IMR-90 (cell line): Measurements from ENCODE around the gene DYSF. TPM values are rescaled to one million over a fixed set of nuclear protein-coding genes. Genes with fewer than 3 reads are reported as not detected.

Experiments
- ATAC-seq: fragments of 200-7000 bp; cut with Tn5 transposase; 2 replicates; pipeline ENCODE4 v1.9.1; 2020; ENCODE audit warnings: low read depth, mild to moderate bottlenecking, moderate library complexity
- BruUV-seq: library from RNA; stranded (reverse); fragments of 400-500 nt; replicated peaks from 2 replicates; lab custom pipeline; 2021; lab: Mats Ljungman, UMichigan
- CTCF ChIA-PET: fragments of 300-600 bp; formaldehyde crosslinking; extraction: SDS; loops from one replicate; lab custom pipeline; 2021; ENCODE audit warnings: antibody characterized with exemption; lab: Yijun Ruan, JAX
- POLR2A ChIA-PET: fragments of 300-600 bp; sonication (Branson Sonifier 250); formaldehyde crosslinking; loops from one replicate; lab custom pipeline; 2022; ENCODE audit warnings: antibody characterized with exemption; ENCODE audit not compliant: unreplicated experiment; lab: Charles Lee
- DNase-seq: peaks from one replicate; pipeline ENCODE4 v3.0.0; 2013
- H2AFZ ChIP-seq: replicated peaks from 2 replicates; pipeline ENCODE3; 2013; ENCODE audit warnings: low read length, mild to moderate bottlenecking; ENCODE audit not compliant: poor library complexity
- H2AK5ac ChIP-seq: 2 replicates; pipeline ENCODE4 v1.6.1; 2013; ENCODE audit warnings: low read depth, low read length, inconsistent platforms
- H2AK9ac ChIP-seq: replicated peaks from 2 replicates; pipeline ENCODE3; 2013; ENCODE audit warnings: mild to moderate bottlenecking, low read depth, low read length, moderate library complexity; ENCODE audit not compliant: poor library complexity
- H2BK120ac ChIP-seq: 2 replicates; pipeline ENCODE4 v1.6.1; 2013; ENCODE audit warnings: low read depth, low read length, inconsistent platforms
- H2BK15ac ChIP-seq: 3 replicates; pipeline ENCODE4 v1.6.1; 2013; ENCODE audit warnings: low read depth, low read length, inconsistent platforms
- H2BK20ac ChIP-seq: 2 replicates; pipeline ENCODE4 v1.6.1; 2013; ENCODE audit warnings: low read depth, mild to moderate bottlenecking, inconsistent platforms, low read length, moderate library complexity
- H2BK5ac ChIP-seq: 2 replicates; pipeline ENCODE4 v1.6.1; 2013; ENCODE audit warnings: mild to moderate bottlenecking, low read depth, low read length, inconsistent platforms; ENCODE audit not compliant: poor library complexity, severe bottlenecking
- H3K14ac ChIP-seq: replicated peaks from 2 replicates; pipeline ENCODE4 v1.6.1; 2013; ENCODE audit warnings: low read depth, low read length, inconsistent platforms
- H3K18ac ChIP-seq: 2 replicates; pipeline ENCODE4 v1.6.1; 2013; ENCODE audit warnings: low read depth, low read length, control low read depth
- H3K23ac ChIP-seq: 2 replicates; pipeline ENCODE4 v1.6.1; 2013; ENCODE audit warnings: low read depth, low read length, inconsistent platforms
- H3K27ac ChIP-seq: 2 replicates; pipeline ENCODE4 v1.5.1; 2013; ENCODE audit warnings: mild to moderate bottlenecking, control low read depth, low read length; ENCODE audit not compliant: insufficient read depth
- H3K27me3 ChIP-seq: 2 replicates; pipeline ENCODE4 v1.6.1; 2013; ENCODE audit warnings: low read length; ENCODE audit not compliant: control insufficient read depth, insufficient read depth
- H3K36me3 ChIP-seq: 2 replicates; pipeline ENCODE4 v1.6.1; 2013; ENCODE audit warnings: low read length, mixed read lengths; ENCODE audit not compliant: control insufficient read depth, insufficient read depth
- H3K4ac ChIP-seq: 2 replicates; pipeline ENCODE4 v1.6.1; 2013; ENCODE audit warnings: low read depth, low read length, inconsistent platforms
- H3K4me1 ChIP-seq: 2 replicates; pipeline ENCODE4 v1.6.1; 2013; ENCODE audit warnings: low read length, mixed read lengths; ENCODE audit not compliant: control insufficient read depth, insufficient read depth
- H3K4me2 ChIP-seq: 2 replicates; pipeline ENCODE4 v1.6.1; 2013; ENCODE audit warnings: low read depth, mild to moderate bottlenecking, control low read depth, low read length, moderate library complexity
- H3K4me3 ChIP-seq: 2 replicates; pipeline ENCODE4 v1.5.1; 2013; ENCODE audit warnings: low read depth, mild to moderate bottlenecking, control low read depth, low read length, moderate library complexity; ENCODE audit not compliant: insufficient read depth
- H3K56ac ChIP-seq: 2 replicates; pipeline ENCODE4 v1.6.1; 2013; ENCODE audit warnings: low read length, inconsistent platforms; ENCODE audit not compliant: insufficient read depth; ENCODE audit errors: extremely low read depth
- H3K79me1 ChIP-seq, 2 experiments: 2 replicates each; pipeline ENCODE4 v1.6.1; 2013; ENCODE audit warnings: low read length in 2 of 2, inconsistent platforms in 1 of 2, low read depth in 1 of 2
- H3K9ac ChIP-seq: 2 replicates; pipeline ENCODE4 v1.6.1; 2013; ENCODE audit warnings: low read depth, low read length, control low read depth
- H3K9me1 ChIP-seq: 2 replicates; pipeline ENCODE4 v1.6.1; 2013; ENCODE audit warnings: low read length, inconsistent platforms; ENCODE audit not compliant: insufficient read depth
- H3K9me3 ChIP-seq: 2 replicates; pipeline ENCODE4 v1.6.1; 2013; ENCODE audit warnings: low read length; ENCODE audit not compliant: control insufficient read depth, insufficient read depth
- H4K20me1 ChIP-seq: 2 replicates; pipeline ENCODE4 v1.6.1; 2013; ENCODE audit warnings: low read length, inconsistent platforms; ENCODE audit not compliant: insufficient read depth
- H4K5ac ChIP-seq: 2 replicates; pipeline ENCODE4 v1.6.1; 2013; ENCODE audit warnings: mild to moderate bottlenecking, low read depth, low read length, control low read depth
- H4K8ac ChIP-seq, 2 experiments: 2 replicates each; pipeline ENCODE4 v1.6.1; 2013; ENCODE audit warnings: low read depth in 2 of 2, low read length in 2 of 2, control low read depth in 1 of 2, inconsistent platforms in 1 of 2
- H4K91ac ChIP-seq: 2 replicates; pipeline ENCODE4 v1.6.1; 2013; ENCODE audit warnings: low read depth, low read length, inconsistent platforms; ENCODE audit not compliant: insufficient read depth
- CEBPB ChIP-seq: IDR thresholded peaks from 2 replicates; pipeline ENCODE4 v1.6.1; 2012; ENCODE audit warnings: low read depth, low read length, improper control_type of control experiment
- CHD1 ChIP-seq: IDR thresholded peaks from 2 replicates; pipeline ENCODE4 v1.6.1; 2012; ENCODE audit warnings: low read depth, low read length, improper control_type of control experiment
- CTCF ChIP-seq: conservative IDR thresholded peaks from 2 replicates; pipeline ENCODE4 v1.5.1; 2012; ENCODE audit warnings: mild to moderate bottlenecking, low read depth, low read length, improper control_type of control experiment
- FOS ChIP-seq: fragments of 150-350 bp; IDR thresholded peaks from 2 replicates; pipeline ENCODE4 v1.6.1; 2016; ENCODE audit warnings: low read depth, low read length
- MAFK ChIP-seq: IDR thresholded peaks from 2 replicates; pipeline ENCODE4 v1.6.1; 2012; ENCODE audit warnings: low read depth, low read length, improper control_type of control experiment
- MAZ ChIP-seq: IDR thresholded peaks from 2 replicates; pipeline ENCODE4 v1.6.1; 2012; ENCODE audit warnings: low read depth, mild to moderate bottlenecking, low read length, improper control_type of control experiment, moderate library complexity, borderline replicate concordance
- NFE2L2 ChIP-seq: fragments of 150-350 bp; IDR thresholded peaks from 2 replicates; pipeline ENCODE4 v1.6.1; 2016; ENCODE audit warnings: low read depth, mild to moderate bottlenecking, low read length
- RFX5 ChIP-seq: IDR thresholded peaks from 2 replicates; pipeline ENCODE4 v1.8.0; 2012; ENCODE audit warnings: low read depth, mild to moderate bottlenecking, low read length, moderate library complexity
- SMC3 ChIP-seq: fragments of 150-350 bp; IDR thresholded peaks from 2 replicates; pipeline ENCODE4 v1.6.1; 2016; ENCODE audit warnings: low read depth, mild to moderate bottlenecking, antibody characterized with exemption, low read length, moderate library complexity
- USF2 ChIP-seq: fragments of 150-350 bp; IDR thresholded peaks from 2 replicates; pipeline ENCODE4 v1.6.1; 2017; ENCODE audit warnings: mild to moderate bottlenecking, antibody characterized with exemption, low read length, low read depth
- WGBS, 2 experiments: methylation state at CpG; one replicate each; pipeline versions ENCODE4 v1.1.5 to v1.1.7; 2013; ENCODE audit warnings: missing lambda C conversion rate in 2 of 2; ENCODE audit not compliant: insufficient read length in 1 of 2; ENCODE audit errors: extremely low coverage in 2 of 2; 5-methylcytosine and 5-hydroxymethylcytosine counted together
- dilution Hi-C: fragments of 300-500 bp; cut with HindIII; formaldehyde crosslinking; loops from one replicate; pipeline ENCODE4 v1.14.3; 2018; ENCODE audit warnings: low sequenced_read_pairs; ENCODE audit not compliant: unreplicated experiment
- in situ Hi-C: fragments of 300-500 bp; cut with MboI; formaldehyde crosslinking; loops from 3 replicates; pipeline ENCODE4 v1.14.3; 2019; ENCODE audit warnings: low sequenced_read_pairs, inconsistent platforms, mixed read lengths
- intact Hi-C: fragments of 100-400 bp; cut with micrococcal nuclease; formaldehyde crosslinking; loops from 2 replicates; pipeline ENCODE4 v1.10.0; 2022
- polyA plus RNA-seq, 3 experiments: library from polyadenylated mRNA; depleted of rRNA; stranded (reverse); fragments of >200 nt; gene quantifications; 2 replicates each; pipeline ENCODE4 v1.2.3, GENCODE V29; 2012; ENCODE audit warnings: low replicate concordance in 1 of 3
- total RNA-seq: library from RNA; depleted of rRNA; stranded (reverse); fragments of >200 nt; gene quantifications from 2 replicates; pipeline ENCODE4 v1.2.3, GENCODE V29; 2012

Gene DYSF
- total and polyA plus RNA-seq, 2 of the 4 experiments (the other 2 are of a cell fraction) = 0.09 to 0.18 TPM

GRCh38 chr2:71554028-71554705 lies 100.8 kb downstream of the DYSF start:
- Histone ChIP-seq H2AK5ac (no peak overlapping the region), H2AK9ac (no peak overlapping the region), H3K18ac (no peak overlapping the region), H3K23ac (no peak overlapping the region), H4K20me1 (no peaks in the 10 kb centered on the region), H3K4me1 (no peaks in the 10 kb centered on the region), H3K4me2 (no peak overlapping the region), H2AFZ (no peak overlapping the region), H4K5ac (no peak overlapping the region), H3K14ac (no peak overlapping the region), H3K4ac (no peak overlapping the region), H2BK15ac (no peak overlapping the region), H3K56ac (no peak overlapping the region), H3K4me3 (no peak overlapping the region), H3K79me1 (no peaks in the 10 kb centered on the region), H4K91ac (no peak overlapping the region), H3K27ac (no peak overlapping the region), H3K27me3 (peaks cover 28% of the 10 kb centered on the region), H2BK5ac (no peak overlapping the region), H2BK120ac (no peak overlapping the region), H2BK20ac (no peak overlapping the region), H3K9me3 (no peaks in the 10 kb centered on the region), H3K9me1 (no peaks in the 10 kb centered on the region), H3K9ac (no peak overlapping the region), H3K36me3 (no peaks in the 10 kb centered on the region), H4K8ac (no peak overlapping the region)
- intact Hi-C loops (no loop called here), in situ Hi-C loops (no loop called here), dilution Hi-C loops (no loop called here)
- DNase-seq = no peak
- TF ChIP-seq CHD1 (no peak), CTCF (no peak), MAZ (no peak), NFE2L2 (no peak), MAFK (no peak), CEBPB (no peak), RFX5 (no peak), FOS (no peak), USF2 (no peak), SMC3 (no peak)
- no peak for ATAC-seq
- WGBS, 2 experiments = 65% methylated on average over 2 of the region's 9 CpGs; no CpG with 5 or more reads in 1 of the 2 experiments
- no TSS peak for BruUV-seq
- ChIA-PET POLR2A (no interaction called here), CTCF (no interaction called here)
